GM23338 (cell line): Measurements from ENCODE around the gene SSNA1. TPM values are rescaled to one million over a fixed set of nuclear protein-coding genes. Genes with fewer than 3 reads are reported as not detected.

ENCODE experiments used
- ATAC-seq: fragments of 200-7000 bp; cut with Tn5 transposase; 3 replicates; pipeline ENCODE4 v1.9.1; 2020
- DNase-seq: peaks from one replicate; pipeline ENCODE4 v3.0.0-alpha.2; 2015; ENCODE audit warnings: low spot score
- H2AFZ ChIP-seq: fragments of 200-600 bp; sonication (generic); 2 replicates; pipeline ENCODE4 v1.8.0; 2016; ENCODE audit warnings: antibody characterized with exemption, mild to moderate bottlenecking, moderate library complexity
- H3F3A ChIP-seq: fragments of 200-600 bp; sonication (generic); replicated peaks from 2 replicates; pipeline ENCODE4 v1.8.0; 2017; ENCODE audit warnings: antibody characterized with exemption, mixed run types, low read depth
- H3K27ac ChIP-seq: fragments of 200-600 bp; sonication (generic); 2 replicates; pipeline ENCODE4 v1.6.1; 2016; ENCODE audit warnings: low read depth
- H3K27me3 ChIP-seq: fragments of 200-600 bp; sonication (generic); 2 replicates; pipeline ENCODE4 v1.8.0; 2016; ENCODE audit warnings: mild to moderate bottlenecking, mixed run types, moderate library complexity; ENCODE audit not compliant: insufficient read depth
- H3K36me3 ChIP-seq: fragments of 200-600 bp; sonication (generic); 2 replicates; pipeline ENCODE4 v1.8.0; 2016; ENCODE audit warnings: mild to moderate bottlenecking; ENCODE audit not compliant: insufficient read depth
- H3K4me1 ChIP-seq: fragments of 200-600 bp; sonication (generic); 2 replicates; pipeline ENCODE4 v1.8.0; 2016; ENCODE audit warnings: mild to moderate bottlenecking, moderate library complexity; ENCODE audit not compliant: insufficient read depth
- H3K4me2 ChIP-seq: fragments of 200-600 bp; sonication (generic); 2 replicates; pipeline ENCODE4 v1.7.1; 2017; ENCODE audit warnings: mixed run types
- H3K4me3 ChIP-seq: fragments of 200-600 bp; sonication (generic); 2 replicates; pipeline ENCODE4 v1.6.1; 2016; ENCODE audit warnings: mixed run types
- H3K79me2 ChIP-seq: fragments of 200-600 bp; sonication (generic); replicated peaks from 2 replicates; pipeline ENCODE4 v1.8.0; 2017; ENCODE audit warnings: mild to moderate bottlenecking; ENCODE audit not compliant: insufficient read depth
- H3K9me2 ChIP-seq: fragments of 200-600 bp; sonication (generic); 2 replicates; pipeline ENCODE4 v1.8.0; 2017; ENCODE audit not compliant: insufficient read depth
- H4K20me1 ChIP-seq: fragments of 200-600 bp; sonication (generic); replicated peaks from 2 replicates; pipeline ENCODE4 v1.8.0; 2017; ENCODE audit warnings: mild to moderate bottlenecking; ENCODE audit not compliant: insufficient read depth
- H3K27ac Mint-ChIP-seq: 2 replicates; pipeline ENCODE4 v1.8.0; 2020; ENCODE audit warnings: inconsistent platforms, mild to moderate bottlenecking, moderate library complexity, mixed read lengths
- H3K27me3 Mint-ChIP-seq: 3 replicates; pipeline ENCODE4 v1.8.0; 2022; ENCODE audit warnings: low read depth, mild to moderate bottlenecking, moderate library complexity, mixed read lengths, inconsistent platforms; ENCODE audit not compliant: insufficient read depth, poor library complexity
- H3K36me3 Mint-ChIP-seq: 3 replicates; pipeline ENCODE4 v1.8.0; 2021; ENCODE audit warnings: low read depth, mild to moderate bottlenecking, inconsistent platforms, moderate library complexity, mixed read lengths
- H3K4me1 Mint-ChIP-seq: 3 replicates; pipeline ENCODE4 v1.8.0; 2020; ENCODE audit warnings: mild to moderate bottlenecking, inconsistent platforms, mixed read lengths
- H3K4me3 Mint-ChIP-seq: 3 replicates; pipeline ENCODE4 v1.8.0; 2021; ENCODE audit warnings: moderate library complexity, mild to moderate bottlenecking, inconsistent platforms, mixed read lengths
- H3K9me3 Mint-ChIP-seq: 3 replicates; pipeline ENCODE4 v1.8.0; 2020; ENCODE audit warnings: moderate library complexity, mild to moderate bottlenecking, inconsistent platforms, mixed read lengths
- CREB1 ChIP-seq: fragments of 250-450 bp; sonication (Bioruptor Pico); IDR thresholded peaks from 2 replicates; pipeline ENCODE4 v1.5.0; 2020; ENCODE audit warnings: low read depth, mild to moderate bottlenecking, moderate library complexity
- EZH2 ChIP-seq: fragments of 200-600 bp; sonication (generic); IDR thresholded peaks from one replicate; pipeline ENCODE4 v1.8.0; 2017; ENCODE audit warnings: antibody characterized with exemption, mild to moderate bottlenecking, low read depth; ENCODE audit not compliant: unreplicated experiment
- JUNB ChIP-seq: IDR thresholded peaks from one replicate; pipeline ENCODE4 v1.6.1; 2016; ENCODE audit warnings: antibody characterized with exemption; ENCODE audit not compliant: unreplicated experiment
- NANOG ChIP-seq: IDR thresholded peaks from 2 replicates; pipeline ENCODE4 v1.6.1; 2016; ENCODE audit warnings: antibody characterized with exemption, borderline replicate concordance
- POLR2AphosphoS5 ChIP-seq: IDR thresholded peaks from 2 replicates; pipeline ENCODE4 v1.6.1; 2016; ENCODE audit warnings: antibody characterized with exemption, low read depth
- STAT1 ChIP-seq: IDR thresholded peaks from one replicate; pipeline ENCODE4 v1.6.1; 2016; ENCODE audit warnings: antibody characterized with exemption; ENCODE audit not compliant: unreplicated experiment
- polyA plus RNA-seq: library from polyadenylated mRNA; unstranded; fragments of >200 nt; fragmentation: Nextera tagmentation; extraction: Ambion mirVana; gene quantifications from 2 replicates; pipeline ENCODE4 v1.2.1, GENCODE V29; 2016
- total RNA-seq: library from RNA; depleted of rRNA; stranded (reverse); fragments of >200 nt; shearing (Covaris generic); gene quantifications from 2 replicates; pipeline ENCODE4 v1.2.3, GENCODE V29; 2014
- TF ChIP-seq, protein P1 (sequence below): fragments of 250-450 bp; sonication (Bioruptor Pico); IDR thresholded peaks from 2 replicates; pipeline ENCODE4 v1.5.0; 2020; ENCODE audit warnings: mild to moderate bottlenecking, moderate library complexity

Gene SSNA1
- total and polyA plus RNA-seq, 2 experiments from 2014 or later: 132 to 154 TPM

DNA sequence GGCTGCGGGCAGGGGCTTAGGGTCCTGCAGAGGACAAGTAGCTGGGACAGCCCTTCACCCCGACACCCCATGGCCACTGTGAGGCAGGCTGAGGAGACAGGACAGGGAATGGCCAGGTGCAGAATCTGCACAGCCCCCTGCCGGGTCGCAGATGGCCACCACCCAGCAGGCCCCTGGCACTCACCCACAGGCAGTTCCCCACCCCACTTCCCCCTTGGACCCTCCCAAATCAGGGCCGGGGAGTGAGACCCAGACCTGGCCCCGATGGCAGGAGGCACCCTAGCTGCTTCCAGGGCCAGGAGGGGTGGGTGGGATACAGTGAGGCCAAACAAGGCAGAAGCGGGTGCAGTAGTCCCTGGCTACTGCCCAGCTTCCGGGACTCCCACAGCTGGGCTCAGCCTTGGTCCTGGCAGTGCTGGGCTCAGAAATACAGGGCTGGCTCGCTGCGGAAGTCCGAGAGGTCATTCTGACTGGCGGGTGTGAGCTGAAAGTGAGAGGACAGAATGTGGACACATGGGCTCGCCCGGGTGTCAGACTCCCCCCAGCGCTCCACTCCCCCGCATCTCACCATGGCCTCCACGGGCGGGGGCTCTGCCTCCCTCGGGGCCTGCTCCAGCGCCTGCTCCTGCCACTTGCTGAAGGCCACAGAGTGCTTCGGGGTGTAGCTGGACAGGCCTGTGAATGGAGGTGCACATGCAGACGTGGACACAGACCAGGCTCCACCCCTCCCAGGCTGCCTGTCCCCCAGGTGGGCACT is 3.4 kb downstream of the SSNA1 start:
- no peaks in the 10 kb centered on the region; the same call in 2 of the 3 replicates for H3K9me3 Mint-ChIP-seq
- no peak overlapping the region for H3K27ac Mint-ChIP-seq
- Histone ChIP-seq H3K36me3 (no peaks in the 10 kb centered on the region), H3K4me2 (no peak overlapping the region), H3K4me3 (no peak overlapping the region), H4K20me1 (peaks cover 4% of the 10 kb centered on the region; the same call in 1 of the 2 replicates), H3K4me1 (peaks cover 13% of the 10 kb centered on the region), H3K79me2 (peaks cover 36% of the 10 kb centered on the region), H2AFZ (no peak overlapping the region), H3K27me3 (no peaks in the 10 kb centered on the region), H3F3A (0 out of 2 replicates have a peak, but pooled peaks cover 4% of the 10 kb centered on the region), H3K27ac (no peak overlapping the region), H3K9me2 (no peaks in the 10 kb centered on the region)
- peaks cover 16% of the 10 kb centered on the region for H3K4me1 Mint-ChIP-seq
- no peak for DNase-seq
- TF ChIP-seq NANOG: no peak
- TF ChIP-seq JUNB: no peak
- no peak for TF ChIP-seq CREB1 (CRISPR knock-in tag)
- no peak for TF ChIP-seq EZH2
- no peak for TF ChIP-seq STAT1
- TF ChIP-seq POLR2AphosphoS5: no peak
- TF ChIP-seq, protein P1, sequence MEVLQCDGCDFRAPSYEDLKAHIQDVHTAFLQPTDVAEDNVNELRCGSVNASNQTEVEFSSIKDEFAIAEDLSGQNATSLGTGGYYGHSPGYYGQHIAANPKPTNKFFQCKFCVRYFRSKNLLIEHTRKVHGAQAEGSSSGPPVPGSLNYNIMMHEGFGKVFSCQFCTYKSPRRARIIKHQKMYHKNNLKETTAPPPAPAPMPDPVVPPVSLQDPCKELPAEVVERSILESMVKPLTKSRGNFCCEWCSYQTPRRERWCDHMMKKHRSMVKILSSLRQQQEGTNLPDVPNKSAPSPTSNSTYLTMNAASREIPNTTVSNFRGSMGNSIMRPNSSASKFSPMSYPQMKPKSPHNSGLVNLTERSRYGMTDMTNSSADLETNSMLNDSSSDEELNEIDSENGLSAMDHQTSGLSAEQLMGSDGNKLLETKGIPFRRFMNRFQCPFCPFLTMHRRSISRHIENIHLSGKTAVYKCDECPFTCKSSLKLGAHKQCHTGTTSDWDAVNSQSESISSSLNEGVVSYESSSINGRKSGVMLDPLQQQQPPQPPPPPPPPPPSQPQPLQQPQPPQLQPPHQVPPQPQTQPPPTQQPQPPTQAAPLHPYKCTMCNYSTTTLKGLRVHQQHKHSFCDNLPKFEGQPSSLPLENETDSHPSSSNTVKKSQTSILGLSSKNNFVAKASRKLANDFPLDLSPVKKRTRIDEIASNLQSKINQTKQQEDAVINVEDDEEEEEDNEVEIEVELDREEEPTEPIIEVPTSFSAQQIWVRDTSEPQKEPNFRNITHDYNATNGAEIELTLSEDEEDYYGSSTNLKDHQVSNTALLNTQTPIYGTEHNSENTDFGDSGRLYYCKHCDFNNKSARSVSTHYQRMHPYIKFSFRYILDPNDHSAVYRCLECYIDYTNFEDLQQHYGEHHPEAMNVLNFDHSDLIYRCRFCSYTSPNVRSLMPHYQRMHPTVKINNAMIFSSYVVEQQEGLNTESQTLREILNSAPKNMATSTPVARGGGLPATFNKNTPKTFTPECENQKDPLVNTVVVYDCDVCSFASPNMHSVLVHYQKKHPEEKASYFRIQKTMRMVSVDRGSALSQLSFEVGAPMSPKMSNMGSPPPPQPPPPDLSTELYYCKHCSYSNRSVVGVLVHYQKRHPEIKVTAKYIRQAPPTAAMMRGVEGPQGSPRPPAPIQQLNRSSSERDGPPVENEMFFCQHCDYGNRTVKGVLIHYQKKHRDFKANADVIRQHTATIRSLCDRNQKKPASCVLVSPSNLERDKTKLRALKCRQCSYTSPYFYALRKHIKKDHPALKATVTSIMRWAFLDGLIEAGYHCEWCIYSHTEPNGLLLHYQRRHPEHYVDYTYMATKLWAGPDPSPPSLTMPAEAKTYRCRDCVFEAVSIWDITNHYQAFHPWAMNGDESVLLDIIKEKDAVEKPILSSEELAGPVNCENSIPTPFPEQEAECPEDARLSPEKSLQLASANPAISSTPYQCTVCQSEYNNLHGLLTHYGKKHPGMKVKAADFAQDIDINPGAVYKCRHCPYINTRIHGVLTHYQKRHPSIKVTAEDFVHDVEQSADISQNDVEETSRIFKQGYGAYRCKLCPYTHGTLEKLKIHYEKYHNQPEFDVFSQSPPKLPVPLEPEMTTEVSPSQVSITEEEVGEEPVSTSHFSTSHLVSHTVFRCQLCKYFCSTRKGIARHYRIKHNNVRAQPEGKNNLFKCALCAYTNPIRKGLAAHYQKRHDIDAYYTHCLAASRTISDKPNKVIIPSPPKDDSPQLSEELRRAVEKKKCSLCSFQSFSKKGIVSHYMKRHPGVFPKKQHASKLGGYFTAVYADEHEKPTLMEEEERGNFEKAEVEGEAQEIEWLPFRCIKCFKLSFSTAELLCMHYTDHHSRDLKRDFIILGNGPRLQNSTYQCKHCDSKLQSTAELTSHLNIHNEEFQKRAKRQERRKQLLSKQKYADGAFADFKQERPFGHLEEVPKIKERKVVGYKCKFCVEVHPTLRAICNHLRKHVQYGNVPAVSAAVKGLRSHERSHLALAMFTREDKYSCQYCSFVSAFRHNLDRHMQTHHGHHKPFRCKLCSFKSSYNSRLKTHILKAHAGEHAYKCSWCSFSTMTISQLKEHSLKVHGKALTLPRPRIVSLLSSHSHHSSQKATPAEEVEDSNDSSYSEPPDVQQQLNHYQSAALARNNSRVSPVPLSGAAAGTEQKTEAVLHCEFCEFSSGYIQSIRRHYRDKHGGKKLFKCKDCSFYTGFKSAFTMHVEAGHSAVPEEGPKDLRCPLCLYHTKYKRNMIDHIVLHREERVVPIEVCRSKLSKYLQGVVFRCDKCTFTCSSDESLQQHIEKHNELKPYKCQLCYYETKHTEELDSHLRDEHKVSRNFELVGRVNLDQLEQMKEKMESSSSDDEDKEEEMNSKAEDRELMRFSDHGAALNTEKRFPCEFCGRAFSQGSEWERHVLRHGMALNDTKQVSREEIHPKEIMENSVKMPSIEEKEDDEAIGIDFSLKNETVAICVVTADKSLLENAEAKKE (CRISPR knock-in tag): no peak
- no peak overlapping the region for H3K4me3 Mint-ChIP-seq
- peaks cover 12% of the 10 kb centered on the region for H3K27me3 Mint-ChIP-seq
- no peak for ATAC-seq
- peaks cover 5% of the 10 kb centered on the region for H3K36me3 Mint-ChIP-seq
